Mononuclear cell (primary cell): Measurements from ENCODE around the gene COL12A1. TPM values are rescaled to one million over a fixed set of nuclear protein-coding genes. Genes with fewer than 3 reads are reported as not detected.

Source experiments
- H3K27me3 ChIP-seq: 2 replicates; pipeline ENCODE4 v1.6.0; 2011; ENCODE audit warnings: low read length, control low read depth; ENCODE audit not compliant: insufficient read depth
- H3K4me1 ChIP-seq: 2 replicates; pipeline ENCODE4 v1.5.1; 2011; ENCODE audit warnings: mild to moderate bottlenecking, low read length, control low read depth; ENCODE audit not compliant: insufficient read depth
- H3K4me3 ChIP-seq: 2 replicates; pipeline ENCODE4 v1.5.1; 2011; ENCODE audit warnings: mild to moderate bottlenecking, low read length, moderate library complexity
- H3K9me3 ChIP-seq: 2 replicates; pipeline ENCODE4 v1.5.1; 2011; ENCODE audit warnings: low read depth, mild to moderate bottlenecking, control low read depth, low read length
- total RNA-seq: library from RNA; depleted of rRNA; stranded (reverse); fragments of >200 nt; gene quantifications from one replicate; pipeline ENCODE4 v1.2.3, GENCODE V29; 2012

Gene COL12A1
- total RNA-seq, 1 donor, result 0.21 TPM

- Histone ChIP-seq H3K4me1 (no peaks in the 10 kb centered on the region), H3K9me3 (no peaks in the 10 kb centered on the region), H3K4me3 (no peak overlapping the region), H3K27me3 (no peaks in the 10 kb centered on the region)
Observed at GRCh38 chr6:75171986-75172385, 33.9 kb downstream of the COL12A1 start.

- Histone ChIP-seq H3K4me3 (no peak overlapping the region), H3K9me3 (no peaks in the 10 kb centered on the region), H3K27me3 (no peaks in the 10 kb centered on the region), H3K4me1 (no peaks in the 10 kb centered on the region)
Observed at GRCh38 chr6:75171567-75171966, 34.3 kb downstream of the COL12A1 start.

- Histone ChIP-seq H3K27me3 (no peaks in the 10 kb centered on the region), H3K4me3 (no peak overlapping the region), H3K4me1 (no peaks in the 10 kb centered on the region), H3K9me3 (no peaks in the 10 kb centered on the region)
Observed at GRCh38 chr6:75170691-75171560, 34.9 kb downstream of the COL12A1 start.

- H3K27me3 ChIP-seq, result no peaks in the 10 kb centered on the region
- no peak overlapping the region for H3K4me3 ChIP-seq
- no peaks in the 10 kb centered on the region for H3K9me3 ChIP-seq
- H3K4me1 ChIP-seq, result no peaks in the 10 kb centered on the region
Observed at GRCh38 chr6:75169689-75170586, 35.9 kb downstream of the COL12A1 start.

- no peaks in the 10 kb centered on the region for H3K27me3 ChIP-seq
- no peaks in the 10 kb centered on the region for H3K9me3 ChIP-seq
- H3K4me3 ChIP-seq, result no peak overlapping the region
- no peaks in the 10 kb centered on the region for H3K4me1 ChIP-seq
Observed at GRCh38 chr6:75167851-75168250, 38.0 kb downstream of the COL12A1 start.

GRCh38 chr6:75167325-75167724, 38.5 kb downstream of the COL12A1 start:
- H3K4me1 ChIP-seq, result no peaks in the 10 kb centered on the region
- no peaks in the 10 kb centered on the region for H3K9me3 ChIP-seq
- H3K27me3 ChIP-seq, result no peaks in the 10 kb centered on the region
- no peak overlapping the region for H3K4me3 ChIP-seq

- H3K9me3 ChIP-seq, result no peaks in the 10 kb centered on the region
- no peak overlapping the region for H3K4me3 ChIP-seq
- no peaks in the 10 kb centered on the region for H3K27me3 ChIP-seq
- H3K4me1 ChIP-seq, result no peaks in the 10 kb centered on the region
Observed at GRCh38 chr6:75166773-75167172, 39.1 kb downstream of the COL12A1 start.

GRCh38 chr6:75166236-75166635, 39.6 kb downstream of the COL12A1 start:
- Histone ChIP-seq H3K4me1 (no peaks in the 10 kb centered on the region), H3K9me3 (no peaks in the 10 kb centered on the region), H3K4me3 (no peak overlapping the region), H3K27me3 (no peaks in the 10 kb centered on the region)

GRCh38 chr6:75158176-75158575, 47.7 kb downstream of the COL12A1 start:
- H3K9me3 ChIP-seq, result no peaks in the 10 kb centered on the region
- no peak overlapping the region for H3K4me3 ChIP-seq
- H3K4me1 ChIP-seq, result no peaks in the 10 kb centered on the region
- peaks cover 3% of the 10 kb centered on the region for H3K27me3 ChIP-seq

GRCh38 chr6:75157336-75157735, 48.5 kb downstream of the COL12A1 start:
- no peak overlapping the region for H3K4me3 ChIP-seq
- H3K27me3 ChIP-seq, result peaks cover 3% of the 10 kb centered on the region
- no peaks in the 10 kb centered on the region for H3K9me3 ChIP-seq
- H3K4me1 ChIP-seq, result no peaks in the 10 kb centered on the region

- no peak overlapping the region for H3K4me3 ChIP-seq
- H3K4me1 ChIP-seq, result no peaks in the 10 kb centered on the region
- H3K27me3 ChIP-seq, result peaks cover 3% of the 10 kb centered on the region
- H3K9me3 ChIP-seq, result no peaks in the 10 kb centered on the region
Observed at GRCh38 chr6:75156186-75156878, 49.5 kb downstream of the COL12A1 start.

- H3K27me3 ChIP-seq, result peaks cover 3% of the 10 kb centered on the region
- no peak overlapping the region for H3K4me3 ChIP-seq
- H3K4me1 ChIP-seq, result no peaks in the 10 kb centered on the region
- no peaks in the 10 kb centered on the region for H3K9me3 ChIP-seq
Observed at GRCh38 chr6:75155631-75156030, 50.2 kb downstream of the COL12A1 start.

GRCh38 chr6:75154973-75155372, 50.9 kb downstream of the COL12A1 start:
- Histone ChIP-seq H3K9me3 (no peaks in the 10 kb centered on the region), H3K27me3 (peaks cover 3% of the 10 kb centered on the region), H3K4me1 (no peaks in the 10 kb centered on the region)

GRCh38 chr6:75150685-75151412, 55.0 kb downstream of the COL12A1 start:
- Histone ChIP-seq H3K4me3 (no peak overlapping the region), H3K4me1 (no peaks in the 10 kb centered on the region), H3K9me3 (no peaks in the 10 kb centered on the region), H3K27me3 (no peaks in the 10 kb centered on the region)

More at GRCh38 chr6:75154973-75155372, 50.9 kb downstream of the COL12A1 start:
- no peak overlapping the region for H3K4me3 ChIP-seq
